H1 (cell line): ENCODE measurements around the gene ZPR1. TPM values are rescaled to one million over a fixed set of nuclear protein-coding genes. Genes with fewer than 3 reads are reported as not detected.

Source experiments
- CTCF ChIA-PET: fragments of 300-600 bp; sonication (Branson Sonifier 250); formaldehyde crosslinking; loops from one replicate; lab custom pipeline; 2021; ENCODE audit not compliant: partially characterized antibody; lab: Charles Lee
- POLR2A ChIA-PET: fragments of 300-600 bp; sonication (Branson Sonifier 250); formaldehyde crosslinking; loops from one replicate; lab custom pipeline; 2021; ENCODE audit warnings: inconsistent platforms; ENCODE audit not compliant: partially characterized antibody; lab: Charles Lee
- DNase-seq, 2 experiments: peaks; one replicate each; pipeline versions ENCODE4 v3.0.0 to v3.0.0-alpha.2; 2010 to 2022; ENCODE audit warnings: low spot score in 2 of 2, low read depth in 1 of 2, mixed read lengths in 1 of 2
- FAIRE-seq: peaks from 2 replicates; lab custom pipeline; 2011; peaks lifted over from hg19 to GRCh38; lab: Jason Lieb, UNC
- H2AFZ ChIP-seq: 2 replicates; pipeline ENCODE4 v1.8.1; 2012; ENCODE audit warnings: low read length, inconsistent platforms
- H2AK5ac ChIP-seq: 2 replicates; pipeline ENCODE4 v1.6.1; 2013; ENCODE audit warnings: low read depth, low read length
- H2BK120ac ChIP-seq: replicated peaks from 2 replicates; pipeline ENCODE3; 2013; ENCODE audit warnings: low read depth, low read length, inconsistent platforms
- H2BK12ac ChIP-seq: 2 replicates; pipeline ENCODE4 v1.6.1; 2013; ENCODE audit warnings: low read depth, low read length
- H2BK15ac ChIP-seq: 2 replicates; pipeline ENCODE4 v1.6.1; 2013; ENCODE audit warnings: low read length
- H2BK20ac ChIP-seq: 2 replicates; pipeline ENCODE4 v1.6.1; 2013; ENCODE audit warnings: low read length
- H2BK5ac ChIP-seq: 2 replicates; pipeline ENCODE4 v1.6.1; 2013; ENCODE audit warnings: low read depth, low read length
- H3K14ac ChIP-seq: 2 replicates; pipeline ENCODE4 v1.6.1; 2013; ENCODE audit warnings: inconsistent platforms; ENCODE audit not compliant: insufficient read length
- H3K18ac ChIP-seq: 2 replicates; pipeline ENCODE4 v1.6.1; 2013; ENCODE audit warnings: low read length; ENCODE audit errors: extremely low read depth
- H3K23ac ChIP-seq: 2 replicates; pipeline ENCODE4 v1.6.1; 2013; ENCODE audit warnings: inconsistent platforms; ENCODE audit not compliant: insufficient read length
- H3K23me2 ChIP-seq: 2 replicates; pipeline ENCODE4 v1.6.1; 2013; ENCODE audit warnings: low read depth, low read length
- H3K27ac ChIP-seq: 2 replicates; pipeline ENCODE4 v1.6.1; 2011; ENCODE audit warnings: low read depth, low read length, inconsistent platforms
- H3K27me3 ChIP-seq, 4 experiments: replicated peaks in 1 of 4; 1 replicate in 1 of 4; 2 replicates in 3 of 4; pipeline versions ENCODE4 v1.6.1 to v1.8.1; 2011 to 2013; ENCODE audit warnings: low read length in 3 of 4, mild to moderate bottlenecking in 3 of 4, inconsistent platforms in 2 of 4, mixed read lengths in 2 of 4, moderate library complexity in 1 of 4; ENCODE audit not compliant: control insufficient read depth in 3 of 4, insufficient read depth in 3 of 4; ENCODE audit errors: extremely low read depth in 1 of 4
- H3K36me3 ChIP-seq, 4 experiments: 2 replicates each; pipeline versions ENCODE4 v1.6.1 to v1.8.1; 2011 to 2013; ENCODE audit warnings: mild to moderate bottlenecking in 4 of 4, low read length in 3 of 4, moderate library complexity in 2 of 4, control low read depth in 1 of 4, inconsistent platforms in 1 of 4; ENCODE audit not compliant: insufficient read depth in 4 of 4, control insufficient read depth in 2 of 4
- H3K4ac ChIP-seq: replicated peaks from 2 replicates; pipeline ENCODE3; 2013; ENCODE audit warnings: low read length, low read depth, mixed read lengths, inconsistent platforms; ENCODE audit not compliant: insufficient read length
- H3K4me1 ChIP-seq, 4 experiments: replicated peaks in 1 of 4; 1 replicate in 1 of 4; 2 replicates in 3 of 4; pipeline versions ENCODE4 v1.6.1 to v1.8.1; 2011 to 2013; ENCODE audit warnings: low read length in 3 of 4, inconsistent platforms in 2 of 4, mixed read lengths in 1 of 4; ENCODE audit not compliant: insufficient read depth in 4 of 4, control insufficient read depth in 3 of 4
- H3K4me2 ChIP-seq, 2 experiments: 2 replicates each; pipeline versions ENCODE4 v1.6.1 to v1.8.1; 2011 to 2013; ENCODE audit warnings: low read depth in 2 of 2, low read length in 2 of 2, control low read depth in 1 of 2, inconsistent platforms in 1 of 2, mild to moderate bottlenecking in 1 of 2; ENCODE audit not compliant: insufficient read depth in 1 of 2
- H3K4me3 ChIP-seq, 4 experiments: fragments of 200-600, 300-600 bp in 1 of 4; sonication (generic), shearing (Covaris generic), sonication (Bioruptor Twin) in 1 of 4; 2 replicates each; pipeline versions ENCODE4 v1.5.1 to v1.8.1; 2011 to 2016; ENCODE audit warnings: low read length in 4 of 4, low read depth in 3 of 4, control low read depth in 2 of 4, inconsistent platforms in 2 of 4, mild to moderate bottlenecking in 2 of 4, mixed read lengths in 1 of 4, moderate library complexity in 1 of 4; ENCODE audit not compliant: insufficient read depth in 2 of 4; ENCODE audit errors: extremely low read depth in 1 of 4
- H3K56ac ChIP-seq: replicated peaks from 2 replicates; pipeline ENCODE3; 2013; ENCODE audit warnings: low read depth, mild to moderate bottlenecking, mixed read lengths, low read length, inconsistent platforms; ENCODE audit not compliant: insufficient read length
- H3K79me1 ChIP-seq: 2 replicates; pipeline ENCODE4 v1.6.1; 2013; ENCODE audit warnings: low read depth, low read length, control low read depth
- H3K79me2 ChIP-seq, 2 experiments: 2 replicates each; pipeline versions ENCODE4 v1.6.1 to v1.8.1; 2012 to 2013; ENCODE audit warnings: low read length in 2 of 2, mild to moderate bottlenecking in 2 of 2, inconsistent platforms in 1 of 2; ENCODE audit not compliant: insufficient read depth in 2 of 2, control insufficient read depth in 1 of 2
- H3K9ac ChIP-seq, 4 experiments: replicated peaks in 1 of 4; 1 replicate in 1 of 4; 2 replicates in 3 of 4; pipeline versions ENCODE4 v1.6.1 to v1.8.1; 2011 to 2013; ENCODE audit warnings: low read depth in 3 of 4, low read length in 3 of 4, control low read depth in 2 of 4, mild to moderate bottlenecking in 2 of 4, moderate library complexity in 2 of 4, inconsistent platforms in 1 of 4; ENCODE audit errors: extremely low read depth in 1 of 4
- H3K9me3 ChIP-seq, 2 experiments: 2 replicates each; pipeline versions ENCODE4 v1.6.1 to v1.8.1; 2012 to 2013; ENCODE audit warnings: mild to moderate bottlenecking in 2 of 2, moderate library complexity in 2 of 2, control low read depth in 1 of 2, inconsistent platforms in 1 of 2, low read depth in 1 of 2, low read length in 1 of 2, mixed read lengths in 1 of 2; ENCODE audit not compliant: insufficient read depth in 2 of 2
- H4K20me1 ChIP-seq, 2 experiments: replicated peaks in 1 of 2; 2 replicates each; pipeline versions ENCODE3 to v1.8.1; 2011 to 2013; ENCODE audit warnings: inconsistent platforms in 2 of 2, low read length in 2 of 2, mild to moderate bottlenecking in 1 of 2; ENCODE audit not compliant: insufficient read depth in 2 of 2, control insufficient read depth in 1 of 2
- H4K5ac ChIP-seq: 2 replicates; pipeline ENCODE4 v1.6.1; 2013; ENCODE audit warnings: low read length, low read depth, mixed read lengths, inconsistent platforms; ENCODE audit not compliant: insufficient read length
- H4K8ac ChIP-seq: 2 replicates; pipeline ENCODE4 v1.8.0; 2013; ENCODE audit warnings: mild to moderate bottlenecking, moderate library complexity, low read length, inconsistent platforms; ENCODE audit not compliant: insufficient read depth; ENCODE audit errors: extremely low read depth
- H4K91ac ChIP-seq: replicated peaks from 2 replicates; pipeline ENCODE3; 2013; ENCODE audit warnings: low read length, mixed read lengths, inconsistent platforms; ENCODE audit not compliant: insufficient read length
- WGBS, 2 experiments: shearing (Covaris generic) in 1 of 2; methylation state at CpG; one replicate each; pipeline versions ENCODE4 v1.1.6 to v1.1.7; 2013 to 2015; ENCODE audit warnings: low lambda C conversion rate in 2 of 2, mixed read lengths in 2 of 2, inconsistent platforms in 1 of 2, low coverage in 1 of 2, missing lambda C conversion rate in 1 of 2; ENCODE audit not compliant: insufficient replicate concordance in 2 of 2, insufficient coverage in 1 of 2, insufficient read length in 1 of 2; ENCODE audit errors: extremely low coverage in 1 of 2, missing lambda C conversion rate in 1 of 2; 5-methylcytosine and 5-hydroxymethylcytosine counted together
- polyA plus RNA-seq, 7 experiments: library from polyadenylated mRNA; depleted of rRNA in 3 of 7; stranded (reverse) in 5 of 7; unstranded in 2 of 7; fragments of >200 nt in 5 of 7; fragments of 200-250 nt in 2 of 7; gene quantifications; 1 replicate in 5 of 7; 2 replicates in 1 of 7; 4 replicates in 1 of 7; pipeline versions ENCODE4 v1.2.1 to v1.2.3, GENCODE V29; 2011 to 2013; ENCODE audit warnings: missing spikeins in 2 of 7, mixed read lengths in 2 of 7
- total RNA-seq: library from RNA; stranded (reverse); fragmentation: NEBNext Ultra II Directional; extraction: Animal tissue kit (Norgen Biotek cat#: 25700); gene quantifications from 2 replicates; pipeline ENCODE4 v1.2.1, GENCODE V29; 2021

The ZPR1 gene
- total and polyA plus RNA-seq, 2 of the 8 experiments (the other 6 are each of a cell fraction or from before 2014, with no cell fraction given) = 36.7 to 70.5 TPM

GRCh38 chr11:116762132-116762531 lies 25.7 kb downstream of the ZPR1 start:
- DNase-seq = no peak
- Histone ChIP-seq H3K79me1 (no peaks in the 10 kb centered on the region; the same call in 1 of the 2 replicates), H3K27ac (no peak overlapping the region), H4K5ac (no peak overlapping the region), H3K79me2 (0 out of 4 replicates have a peak, but pooled peaks cover 0 to 4% of the 10 kb centered on the region in 2 experiments), H4K8ac (no peak overlapping the region), H3K4ac (no peak overlapping the region), H3K4me3 (no peak overlapping the region), H3K36me3 (peaks cover 23 to 59% (median 52%) of the 10 kb centered on the region in 4 experiments), H3K4me1 (no peaks in the 10 kb centered on the region), H4K91ac (no peak overlapping the region), H4K20me1 (no peaks in the 10 kb centered on the region), H2BK120ac (no peak overlapping the region), H3K23me2 (no peaks in the 10 kb centered on the region), H3K56ac (no peak overlapping the region), H3K9ac (no peak overlapping the region), H2AFZ (no peak overlapping the region), H2AK5ac (no peak overlapping the region), H2BK15ac (no peak overlapping the region), H3K4me2 (no peak overlapping the region), H3K27me3 (no peaks in the 10 kb centered on the region), H2BK5ac (no peak overlapping the region), H2BK20ac (no peak overlapping the region), H3K23ac (no peak overlapping the region), H2BK12ac (no peak overlapping the region), H3K18ac (no peak overlapping the region), H3K9me3 (no peaks in the 10 kb centered on the region), H3K14ac (no peak overlapping the region)
- CTCF ChIA-PET = interaction anchor here (0.9 to 1.4 kb wide), 2 partner anchors 18 to 74 kb away, joined by 3 to 4 read pairs; no protein-coding TSS in a partner anchor
- 76% methylated on average over 2 of the region's 2 CpGs; no CpG with 5 or more reads in 1 of the 2 experiments for WGBS, 2 experiments
- POLR2A ChIA-PET = interaction anchor here (0.8 to 0.9 kb wide), 2 partner anchors 15 to 410 kb away, joined by 3 read pairs; no protein-coding TSS in a partner anchor
- no peak for FAIRE-seq
